Activated gamma-delta T cell treated with Interleukin-2 at 50 U/mL for 16 hours (primary cell): ENCODE results near the gene VRK1.

Experiments used
- DNase-seq: peaks from one replicate; pipeline ENCODE4 v3.0.0-alpha.2; 2020

Gene VRK1

GRCh38 chr14:96889091-96889490, 91.9 kb downstream of the VRK1 start:
- DNase-seq: no peak

GRCh38 chr14:96893966-96894622, 96.9 kb downstream of the VRK1 start:
- DNase-seq: no peak

- DNase-seq: no peak
Observed at GRCh38 chr14:96894966-96895365, 97.8 kb downstream of the VRK1 start.

- DNase-seq: no peak
Observed at GRCh38 chr14:96895658-96896271, 98.6 kb downstream of the VRK1 start.

- DNase-seq: no peak
Observed at GRCh38 chr14:96897184-96897583, 100.0 kb downstream of the VRK1 start.

GRCh38 chr14:96901227-96901626, 104.0 kb downstream of the VRK1 start:
- no peak for DNase-seq

- DNase-seq: no peak
Observed at GRCh38 chr14:96902004-96902403, 104.8 kb downstream of the VRK1 start.

GRCh38 chr14:96903444-96904023, 106.4 kb downstream of the VRK1 start:
- DNase-seq: no peak

GRCh38 chr14:96904201-96904600, 107.0 kb downstream of the VRK1 start:
- no peak for DNase-seq

- DNase-seq: no peak
Observed at GRCh38 chr14:96905065-96905464, 107.9 kb downstream of the VRK1 start.

- DNase-seq: no peak
Observed at GRCh38 chr14:96905825-96906224, 108.6 kb downstream of the VRK1 start.

GRCh38 chr14:96906434-96906833, 109.3 kb downstream of the VRK1 start:
- DNase-seq: no peak

GRCh38 chr14:96909841-96910364, 112.7 kb downstream of the VRK1 start:
- no peak for DNase-seq

- DNase-seq: no peak
Observed at GRCh38 chr14:96911499-96912149, 114.4 kb downstream of the VRK1 start.

- no peak for DNase-seq
Observed at GRCh38 chr14:96914571-96915128, 117.5 kb downstream of the VRK1 start.

GRCh38 chr14:96915478-96915877, 118.3 kb downstream of the VRK1 start:
- DNase-seq: no peak

- no peak for DNase-seq
Observed at GRCh38 chr14:96916751-96917150, 119.6 kb downstream of the VRK1 start.

GRCh38 chr14:96917442-96917963, 120.3 kb downstream of the VRK1 start:
- no peak for DNase-seq

GRCh38 chr14:96920023-96920422, 122.8 kb downstream of the VRK1 start:
- DNase-seq: no peak

GRCh38 chr14:96920820-96921219, 123.6 kb downstream of the VRK1 start:
- DNase-seq: no peak

- DNase-seq: no peak
Observed at GRCh38 chr14:96922986-96923385, 125.8 kb downstream of the VRK1 start.

- DNase-seq: no peak
Observed at GRCh38 chr14:96925422-96925821, 128.2 kb downstream of the VRK1 start.

- DNase-seq: no peak
Observed at GRCh38 chr14:96926001-96926400, 128.8 kb downstream of the VRK1 start.
